ENCODE data around the gene DOCK2.

The DOCK2 gene

DNA sequence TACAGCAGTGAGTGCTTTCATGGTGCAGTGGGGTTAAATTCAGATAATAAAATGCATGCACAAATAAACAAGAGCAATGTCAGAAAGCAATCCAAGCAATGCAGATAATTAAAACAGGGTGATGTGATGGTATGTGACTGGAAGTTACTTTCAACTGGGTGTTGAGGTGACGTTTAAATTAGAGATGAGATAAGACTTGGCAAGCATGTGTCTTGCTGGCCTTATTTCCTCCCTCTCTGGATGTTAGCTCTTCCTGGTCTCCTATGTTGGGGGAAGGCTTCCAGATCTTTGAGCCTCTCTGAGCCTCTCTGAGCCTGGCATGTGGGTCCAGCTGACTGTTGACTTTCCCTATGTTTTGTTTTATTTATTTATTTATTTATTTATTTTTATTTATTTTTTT lies 54.4 kb downstream of the DOCK2 start:
- no peak for DNase-seq

DNA sequence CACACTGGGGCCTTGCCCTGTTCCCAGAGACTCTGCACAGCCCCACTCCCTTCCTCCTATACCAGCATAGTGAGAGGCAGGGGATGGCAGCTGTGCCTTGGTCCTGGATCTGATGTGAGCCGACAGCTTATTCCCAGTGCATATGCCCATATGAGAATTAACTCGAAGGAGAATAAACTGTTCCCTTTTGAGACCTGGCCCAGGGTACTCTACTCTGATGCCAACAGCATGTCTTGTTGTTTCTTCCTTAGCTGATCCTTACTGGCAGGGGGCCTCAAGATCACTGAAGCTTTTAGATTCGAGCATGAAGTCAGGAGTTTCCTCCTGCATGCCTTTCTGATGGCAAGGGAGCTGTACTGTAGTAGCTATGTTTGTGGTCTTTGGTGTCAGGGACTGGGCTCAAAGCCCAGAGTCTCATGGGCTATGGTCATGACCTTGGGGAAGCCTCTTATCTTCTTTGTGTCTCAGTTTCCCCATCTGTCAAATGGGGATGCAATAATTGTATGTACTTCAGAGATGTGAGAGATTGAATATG lies 57.1 kb downstream of the DOCK2 start:
- no peak for DNase-seq

DNA sequence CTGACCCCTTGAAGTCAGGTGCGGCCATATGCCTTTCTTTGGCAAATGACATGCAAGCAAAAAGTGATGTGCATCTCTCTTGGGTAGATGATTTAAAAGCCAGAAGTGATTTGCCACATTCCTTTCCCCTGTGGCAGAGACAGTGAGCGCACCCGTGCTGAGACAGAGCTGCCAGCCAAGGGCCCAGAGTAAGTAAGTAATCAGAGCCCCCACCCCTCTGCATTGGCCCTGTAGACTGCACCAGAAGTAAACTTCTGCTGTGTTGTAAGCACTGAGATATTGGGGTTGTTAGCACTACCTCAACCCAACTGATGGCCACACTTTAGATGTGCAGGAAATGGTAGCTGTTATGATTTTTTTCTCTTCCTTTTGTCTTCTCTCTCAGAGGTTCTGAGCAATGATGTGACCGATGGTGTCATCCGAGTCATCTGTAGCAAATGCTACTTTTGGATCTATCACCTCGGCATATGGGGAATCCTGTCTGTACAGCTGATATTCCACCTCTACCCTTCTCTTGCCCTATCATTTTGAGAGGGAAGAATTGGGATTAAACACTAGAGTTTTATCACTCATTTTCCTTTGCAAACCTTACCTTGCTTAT lies 58.0 kb downstream of the DOCK2 start:
- DNase-seq: no peak

DNA sequence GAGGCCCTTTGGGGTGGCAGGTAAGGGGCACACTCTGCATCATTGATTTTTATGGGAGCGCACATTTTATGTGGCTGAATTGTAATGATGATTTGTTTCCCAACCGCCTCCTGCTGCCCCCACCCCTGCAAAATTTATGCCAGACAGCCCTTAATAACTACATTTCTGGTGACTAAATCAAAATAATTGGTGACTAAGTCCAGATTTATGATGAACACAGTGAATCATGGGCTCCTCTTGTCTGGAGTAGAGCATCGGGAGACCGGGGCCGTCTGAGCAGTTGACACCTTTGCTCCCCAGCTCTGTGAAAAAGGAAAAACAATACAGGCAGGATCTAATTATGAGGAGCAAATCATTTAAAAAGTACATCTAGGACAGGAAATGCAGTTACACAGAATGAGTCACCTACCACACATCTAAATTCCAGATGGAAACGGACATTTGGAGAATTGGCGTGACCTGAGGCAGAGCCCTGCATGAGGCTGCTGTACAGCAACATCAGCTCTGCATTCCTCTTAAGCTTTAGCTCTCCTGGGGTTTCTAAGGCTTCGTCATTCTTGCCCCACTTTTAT lies 58.9 kb downstream of the DOCK2 start:
- DNase-seq: no peak

DNA sequence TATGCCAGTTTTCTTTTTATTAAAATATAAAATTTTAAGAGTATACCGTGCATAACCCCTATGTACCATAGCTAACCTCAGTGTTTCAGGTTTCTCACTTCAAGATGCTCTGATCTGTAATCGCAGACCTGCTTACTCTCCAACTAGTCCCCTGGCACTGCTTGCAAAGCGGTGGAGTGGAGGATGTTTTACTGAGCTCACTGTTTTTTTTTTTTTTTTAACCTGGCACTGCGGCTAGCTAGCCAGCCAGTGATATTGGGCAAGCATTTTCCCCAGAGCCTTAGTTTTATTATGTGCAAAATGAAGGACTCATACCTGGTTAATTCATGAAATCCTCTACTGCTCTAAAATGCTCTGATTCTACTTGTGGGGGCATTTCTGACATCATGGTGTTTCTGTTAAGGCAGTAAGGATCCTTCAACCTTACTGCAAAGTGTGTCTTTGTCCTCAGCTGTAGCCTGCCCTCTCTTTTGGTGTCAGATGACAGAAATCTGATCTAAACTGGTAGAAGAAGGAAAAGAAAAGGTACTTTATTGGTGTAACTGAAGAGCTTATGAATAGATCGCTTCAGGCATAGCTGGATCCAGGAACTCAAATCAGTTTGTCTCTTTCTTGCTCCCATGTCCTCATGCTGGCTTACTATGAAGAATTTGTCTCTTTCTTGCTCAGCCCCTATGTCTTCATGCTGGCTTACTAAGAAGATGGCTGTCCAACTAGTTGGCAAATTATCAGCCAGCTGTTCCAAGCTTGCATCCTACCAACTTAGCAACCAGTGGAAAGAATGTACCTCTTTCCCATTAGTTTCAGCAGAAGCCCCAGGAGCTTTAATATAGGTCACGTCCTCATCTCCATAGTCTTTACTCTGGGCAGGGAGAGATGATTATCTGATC lies 59.8 kb downstream of the DOCK2 start:
- no peak for DNase-seq

DNA sequence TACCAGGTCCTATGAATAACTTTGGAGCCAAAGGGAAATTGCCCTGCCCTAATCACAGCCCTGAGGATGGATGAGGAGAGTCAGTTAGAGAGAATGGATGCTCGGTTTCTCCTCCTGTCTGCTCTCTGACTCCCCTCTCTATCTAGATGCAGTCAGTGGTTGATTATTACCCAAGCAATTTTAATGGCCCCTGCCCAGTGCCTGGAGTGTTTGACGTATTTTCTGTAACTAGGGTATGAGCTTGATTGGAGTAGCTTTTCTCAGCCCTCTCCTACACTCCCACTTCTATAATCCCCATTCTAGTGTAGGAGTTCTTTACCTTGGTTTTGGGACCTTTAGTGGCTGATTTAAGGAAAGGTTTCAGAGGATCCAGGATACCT lies 60.4 kb downstream of the DOCK2 start:
- DNase-seq: no peak

DNA sequence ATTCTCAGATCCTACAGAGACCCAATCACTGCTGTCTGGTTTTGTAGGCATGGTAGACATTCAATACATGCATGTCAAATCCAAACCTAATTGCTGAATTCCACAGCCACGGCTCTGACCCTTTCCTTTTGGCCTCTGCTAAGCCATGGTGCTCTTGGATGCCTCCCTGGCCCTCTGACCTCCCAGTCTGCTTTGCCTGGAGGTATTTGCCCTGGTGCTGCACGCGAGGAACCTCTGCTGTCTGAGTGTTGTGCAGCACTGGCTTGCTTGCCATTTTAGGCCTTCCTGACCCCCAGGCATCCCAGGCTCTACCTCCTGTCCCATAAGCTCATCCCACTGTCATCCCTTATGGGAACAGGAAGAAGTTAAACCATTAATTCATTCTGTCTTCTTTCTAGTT lies 60.9 kb downstream of the DOCK2 start:
- DNase-seq: no peak

DNA sequence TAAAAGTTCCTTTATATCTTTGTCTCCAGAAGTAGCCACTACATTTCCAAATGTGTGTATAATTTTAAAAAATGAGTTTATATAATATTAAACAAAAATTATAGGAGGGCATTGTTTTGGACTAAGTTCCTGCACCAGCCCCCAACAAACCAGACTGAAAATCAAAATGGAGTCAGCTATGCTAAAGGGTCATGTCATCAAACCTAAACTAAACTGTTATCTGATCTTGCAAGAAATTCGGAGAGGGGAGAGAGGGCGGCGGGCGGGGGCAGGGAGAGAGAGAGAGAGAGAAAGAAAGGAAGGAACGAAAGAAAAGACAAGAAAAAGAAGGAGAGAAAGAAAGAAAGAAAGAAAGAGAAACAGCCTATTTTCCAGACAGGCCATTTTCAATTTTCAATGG lies 63.5 kb downstream of the DOCK2 start:
- no peak for DNase-seq

DNA sequence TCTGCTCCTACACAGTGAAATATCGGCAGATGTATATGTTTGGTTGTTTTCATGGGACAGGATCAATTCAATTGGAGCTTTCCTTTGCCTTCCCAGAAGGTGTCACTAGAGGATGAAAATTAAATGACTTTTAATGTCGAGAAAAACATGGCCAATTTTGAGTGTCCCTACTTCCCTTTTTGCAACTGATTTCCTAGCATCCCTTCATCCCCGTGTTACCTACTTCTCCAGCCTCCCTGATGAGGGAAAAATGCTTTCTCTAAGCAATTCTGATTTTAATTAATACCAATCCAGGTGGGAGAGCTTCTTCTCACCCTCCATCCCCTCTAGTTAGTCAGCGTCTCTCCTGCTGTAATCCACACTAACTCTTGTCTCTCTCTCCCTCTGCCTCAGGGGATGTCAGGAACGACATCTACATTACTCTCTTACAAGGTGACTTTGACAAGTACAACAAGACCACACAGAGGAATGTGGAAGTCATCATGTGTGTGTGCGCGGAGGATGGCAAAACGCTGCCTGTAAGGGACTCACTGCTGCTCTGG lies 64.9 kb downstream of the DOCK2 start:
- peak in 1 of 4 experiments; percentile 8 for DNase-seq

DNA sequence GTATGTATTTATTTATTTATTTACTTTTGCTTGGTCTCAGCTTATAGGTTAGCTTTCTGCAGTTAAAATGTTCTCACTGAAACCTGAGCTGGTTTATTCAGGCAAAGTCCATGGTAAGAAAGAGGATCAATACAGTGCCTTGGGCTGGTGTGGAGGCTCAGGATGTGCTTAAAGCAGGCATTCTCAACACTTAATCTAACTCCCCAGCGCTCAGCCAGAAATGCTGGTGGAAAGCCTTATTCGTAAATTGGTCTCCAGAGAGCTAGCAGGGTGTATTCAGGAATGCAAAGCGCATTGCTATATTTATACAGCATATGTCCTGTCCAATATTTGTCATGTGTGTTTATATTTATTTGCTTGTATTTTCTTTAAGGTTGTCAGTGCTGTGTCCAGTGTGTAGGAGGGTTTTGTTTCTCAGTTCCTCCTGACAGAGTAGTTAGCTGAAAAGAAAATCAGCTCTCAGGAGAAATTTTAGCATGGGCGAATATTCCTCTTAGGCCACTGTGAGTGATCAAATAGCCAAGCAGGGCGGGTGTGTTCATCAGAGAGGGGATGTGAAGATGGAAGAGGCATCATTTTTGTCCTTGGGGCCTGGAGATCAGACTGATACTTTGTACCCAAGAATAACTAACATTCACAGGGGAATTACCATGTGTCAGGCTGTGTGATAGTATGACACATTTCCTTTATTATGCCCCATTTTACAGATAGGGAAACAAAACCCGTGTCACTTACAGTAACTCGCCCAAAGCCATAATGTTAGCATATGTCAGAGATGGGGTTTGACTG lies 65.8 kb downstream of the DOCK2 start:
- DNase-seq: peak in 3 of 4 experiments; percentile 9 to 31 (median 17)

DNA sequence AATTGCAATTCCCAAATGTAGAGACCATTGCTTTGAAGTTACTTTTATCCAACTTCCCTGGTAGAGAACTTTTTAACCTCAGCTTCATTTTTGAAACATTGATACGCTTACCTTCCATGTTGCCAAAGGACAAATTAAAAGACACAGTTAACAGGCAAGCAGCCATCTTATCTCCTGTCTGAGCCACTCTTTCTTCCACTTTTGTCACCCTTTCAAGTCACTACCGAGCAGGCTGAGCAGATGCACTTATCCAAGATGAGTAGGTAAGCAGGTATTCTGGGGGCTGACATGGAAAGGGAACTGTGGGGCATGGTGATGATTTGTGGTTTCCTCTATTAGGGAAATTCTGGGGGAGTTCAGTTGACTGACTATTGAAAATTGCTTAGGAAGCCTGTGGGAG lies 66.7 kb downstream of the DOCK2 start:
- no peak for DNase-seq

DNA sequence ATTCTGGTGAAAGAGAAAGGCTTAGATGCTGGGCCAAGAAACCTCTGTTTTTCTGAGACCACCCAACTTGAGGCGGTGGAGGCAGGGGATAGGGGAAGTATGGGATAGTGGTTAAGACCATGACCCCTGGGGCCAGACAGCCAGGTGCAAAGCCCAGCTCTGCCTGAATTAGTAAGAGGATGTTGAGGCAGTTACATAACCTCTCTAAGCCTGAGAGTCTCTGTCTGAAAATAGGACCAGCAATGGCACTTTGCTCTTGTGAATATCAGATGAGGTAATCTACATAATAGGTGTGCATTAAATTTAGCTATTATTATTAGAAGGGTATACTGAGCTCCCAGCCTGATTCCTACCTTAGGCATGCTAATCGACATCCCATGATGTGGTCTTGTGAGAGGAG lies 68.2 kb downstream of the DOCK2 start:
- no peak for DNase-seq

DNA sequence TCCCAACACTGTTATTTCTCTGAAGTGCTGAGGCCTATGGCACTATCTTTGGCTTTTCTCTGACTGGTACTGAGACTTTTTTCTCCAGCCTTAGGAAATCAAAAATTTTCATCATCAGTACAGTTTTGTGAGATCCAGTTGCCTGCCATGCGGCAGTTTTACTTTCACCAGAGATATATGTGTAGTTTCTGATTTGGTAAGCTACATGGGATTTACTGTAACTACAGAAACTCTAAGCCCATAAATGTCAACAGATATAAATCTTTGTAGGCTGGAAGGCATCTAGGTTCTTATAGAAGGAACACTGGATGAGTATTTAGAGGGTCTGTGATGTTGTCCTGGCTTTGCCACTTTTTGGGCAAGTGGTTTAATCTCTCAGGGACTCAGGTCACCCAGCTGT lies 69.0 kb downstream of the DOCK2 start:
- DNase-seq: no peak

DNA sequence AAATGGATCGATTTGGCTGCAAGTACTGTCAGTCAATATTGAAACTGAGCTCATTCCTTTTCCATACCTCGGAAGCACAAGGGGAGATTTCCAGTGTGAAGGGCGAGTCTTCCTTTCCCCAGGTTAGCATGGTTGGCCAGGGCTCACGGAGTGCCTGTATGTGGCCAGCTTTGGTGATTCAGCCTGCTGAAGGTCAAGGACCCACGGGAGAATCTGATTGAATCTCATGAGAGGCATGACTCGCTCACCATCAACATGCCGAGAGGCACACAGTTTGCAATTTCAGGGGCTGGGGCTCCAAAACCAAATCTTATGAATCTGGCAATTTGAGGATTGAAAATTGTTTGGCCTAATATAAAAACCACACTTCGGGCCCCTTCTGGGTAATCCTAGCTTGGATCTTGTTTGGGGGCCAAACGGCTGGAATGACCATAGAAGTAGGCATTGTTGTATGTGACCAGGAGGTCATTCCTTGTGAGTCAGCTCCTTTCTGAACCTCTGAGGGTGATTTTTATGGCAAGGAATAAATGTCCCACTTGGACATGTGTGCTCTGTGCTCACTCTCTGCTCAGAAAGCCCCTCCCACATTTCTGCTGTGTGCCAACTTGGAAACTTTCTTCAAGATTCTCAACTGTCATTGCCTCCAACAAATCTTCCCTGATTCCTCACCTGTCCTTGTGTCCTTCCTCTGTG lies 69.8 kb downstream of the DOCK2 start:
- no peak for DNase-seq

DNA sequence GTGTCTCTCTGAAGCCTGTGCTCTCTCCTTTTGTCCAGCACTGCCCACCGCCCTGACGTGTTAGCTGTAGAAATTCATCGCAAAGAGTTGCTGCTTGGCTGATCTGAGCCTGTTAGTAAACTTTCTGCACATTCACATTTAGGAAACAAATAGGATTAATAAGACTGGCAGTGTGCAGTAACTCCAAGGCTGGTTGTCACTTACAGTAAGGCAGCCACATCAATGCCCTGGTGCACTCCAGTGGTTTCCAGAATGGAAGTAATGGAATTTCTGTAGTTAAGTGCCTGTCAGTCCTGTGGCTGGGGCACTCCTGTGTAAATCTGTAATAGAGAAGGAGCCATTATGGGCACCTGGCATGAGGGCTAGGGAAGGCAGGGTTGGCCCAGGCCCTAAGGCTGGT lies 70.6 kb downstream of the DOCK2 start:
- no peak for DNase-seq

DNA sequence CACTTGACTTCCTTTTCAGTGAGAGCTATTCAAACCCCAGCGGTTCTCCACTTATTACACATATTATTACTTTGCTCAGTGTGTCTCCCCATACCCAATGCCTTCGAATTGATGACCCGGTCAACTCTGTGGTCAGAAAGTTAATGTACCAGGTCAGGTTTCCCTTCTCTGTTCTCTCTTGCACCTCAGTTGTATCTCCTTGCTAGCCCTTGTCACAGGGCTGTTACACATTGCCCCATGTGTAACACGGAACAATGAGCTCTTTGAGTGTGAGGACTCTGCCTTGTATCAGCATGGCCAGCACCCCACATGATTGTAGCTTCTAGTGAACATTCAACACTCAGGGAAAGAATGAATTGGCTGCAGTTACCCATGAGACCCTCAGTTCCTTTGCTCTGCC lies 73.6 kb downstream of the DOCK2 start:
- no peak for DNase-seq

DNA sequence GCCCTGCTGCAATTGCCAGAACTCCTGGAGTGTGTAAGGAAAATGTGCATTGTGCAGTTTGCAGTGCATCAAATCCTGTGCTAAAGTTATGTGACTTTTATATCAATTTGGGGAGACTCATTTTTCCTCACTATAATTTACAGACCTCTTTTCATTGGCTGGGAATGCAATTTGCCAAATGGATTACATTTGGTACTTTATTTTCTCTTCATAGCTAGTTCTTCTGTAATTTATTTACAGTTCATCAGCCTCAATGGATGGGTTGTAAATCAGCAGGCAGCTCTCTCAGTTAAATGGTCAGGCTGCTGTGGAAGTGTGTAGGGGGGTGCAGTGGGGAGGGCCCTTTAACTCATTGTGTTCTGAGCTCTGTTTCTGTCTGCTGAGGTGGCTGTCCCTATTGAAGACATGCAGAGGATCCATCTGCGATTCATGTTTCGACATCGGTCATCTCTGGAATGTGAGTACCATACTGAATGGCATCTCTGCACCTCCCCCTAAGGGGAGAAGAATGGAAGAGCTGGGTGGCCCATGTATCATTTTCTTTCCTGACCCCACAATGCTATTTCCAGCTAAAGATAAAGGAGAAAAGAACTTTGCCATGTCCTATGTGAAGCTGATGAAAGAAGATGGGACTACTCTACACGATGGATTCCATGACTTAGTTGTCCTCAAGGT lies 74.6 kb downstream of the DOCK2 start:
- DNase-seq: no peak

DNA sequence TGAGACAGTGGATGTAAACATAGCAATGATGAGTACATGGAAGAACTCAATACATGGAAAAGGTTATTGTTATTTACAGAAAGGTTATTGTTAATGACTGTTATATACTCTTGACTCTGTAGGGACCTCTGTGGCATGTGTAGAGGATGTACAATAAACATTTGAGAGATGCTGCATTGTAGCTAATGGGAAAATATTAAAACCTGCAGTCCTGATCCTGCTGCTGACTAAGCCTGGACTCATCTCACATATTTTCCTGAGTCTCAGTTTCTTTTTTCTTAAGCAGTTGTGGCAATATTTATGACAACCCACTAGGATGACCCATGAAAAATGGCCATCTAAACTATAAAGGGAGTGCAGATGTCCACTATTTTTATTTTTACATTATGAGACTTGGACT lies 75.4 kb downstream of the DOCK2 start:
- DNase-seq: no peak

DNA sequence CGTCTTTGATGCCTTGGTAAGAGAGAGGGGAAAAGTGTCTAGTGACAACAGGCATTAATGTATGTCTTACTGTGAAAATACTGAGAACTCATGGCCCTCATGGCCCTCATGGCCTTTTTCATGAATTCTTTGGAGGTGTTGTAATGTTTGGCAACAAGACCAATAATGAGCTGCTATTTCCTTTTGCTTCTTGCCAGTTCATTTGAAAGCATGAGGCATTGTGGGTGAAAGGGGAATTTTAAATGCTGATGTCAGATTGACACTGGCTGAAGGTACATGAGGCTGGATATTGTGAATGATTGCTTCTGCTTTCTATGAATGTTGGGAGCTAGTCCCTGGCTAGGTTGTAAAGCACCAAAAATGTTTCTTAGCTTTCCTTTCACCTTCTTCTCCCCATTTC lies 79.2 kb downstream of the DOCK2 start:
- DNase-seq: peak; percentile 15 to 57 (median 48)

DNA sequence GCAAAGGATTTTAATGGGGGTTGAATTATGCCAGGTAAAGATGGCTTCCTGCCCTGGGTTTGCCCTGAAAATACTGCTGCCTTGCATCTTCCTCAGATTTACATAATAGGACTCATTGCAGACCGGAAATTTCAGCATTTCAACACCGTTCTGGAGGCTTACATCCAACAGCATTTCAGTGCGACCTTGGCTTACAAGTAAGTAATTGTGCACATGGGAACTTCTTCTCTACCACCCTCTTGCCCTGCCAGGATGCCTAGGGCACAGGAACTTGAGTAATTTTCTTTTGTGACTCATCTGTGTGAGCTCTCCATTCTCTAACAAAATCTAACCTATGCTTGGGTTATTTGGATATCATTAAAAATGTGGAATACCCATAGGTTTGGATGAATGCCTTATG lies 80.2 kb downstream of the DOCK2 start:
- peak; percentile 48 to 75 (median 68) for DNase-seq

Measured in suppressor macrophage (primary cell).